ENCODE measurements around the gene CCDC34.

CCDC34 gene

GRCh38 chr11:27294654-27295053 lies 68.4 kb downstream of the CCDC34 start:
- Histone ChIP-seq H3K9me3 (replicated peaks; ENCODE audit: low read length) (no peaks in the 10 kb centered on the region), H3K36me3 (ENCODE audit: insufficient read depth, low read length) (no peaks in the 10 kb centered on the region), H3K4me1 (ENCODE audit: control insufficient read depth, insufficient read depth, low read length) (peaks cover 10% of the 10 kb centered on the region), H3K9ac (ENCODE audit: low read depth, low read length) (no peak overlapping the region), H3K4me2 (ENCODE audit: low read length) (no peak overlapping the region), H3K27me3 (ENCODE audit: control insufficient read depth, insufficient read depth, low read length) (no peaks in the 10 kb centered on the region), H3K4me3 (ENCODE audit: low read length) (no peak overlapping the region)

- Histone ChIP-seq H3K9me3 (replicated peaks; ENCODE audit: low read length) (no peaks in the 10 kb centered on the region), H3K9ac (ENCODE audit: low read depth, low read length) (no peak overlapping the region), H3K36me3 (ENCODE audit: insufficient read depth, low read length) (no peaks in the 10 kb centered on the region), H3K27me3 (ENCODE audit: control insufficient read depth, insufficient read depth, low read length) (no peaks in the 10 kb centered on the region), H3K4me1 (ENCODE audit: control insufficient read depth, insufficient read depth, low read length) (peaks cover 10% of the 10 kb centered on the region), H3K4me2 (ENCODE audit: low read length) (no peak overlapping the region), H3K4me3 (ENCODE audit: low read length) (no peak overlapping the region)
These were observed 69.2 kb downstream of the CCDC34 start for GRCh38 chr11:27293515-27294417.

- H3K36me3 ChIP-seq (ENCODE audit: insufficient read depth, low read length), result no peaks in the 10 kb centered on the region
- no peak overlapping the region for H3K9ac ChIP-seq (ENCODE audit: low read depth, low read length)
- H3K9me3 ChIP-seq (replicated peaks; ENCODE audit: low read length), result no peaks in the 10 kb centered on the region
- no peak overlapping the region for H3K4me2 ChIP-seq (ENCODE audit: low read length)
- no peaks in the 10 kb centered on the region for H3K27me3 ChIP-seq (ENCODE audit: control insufficient read depth, insufficient read depth, low read length)
- H3K4me1 ChIP-seq (ENCODE audit: control insufficient read depth, insufficient read depth, low read length), result peaks cover 10% of the 10 kb centered on the region
- no peak overlapping the region for H3K4me3 ChIP-seq (ENCODE audit: low read length)
These were observed 70.4 kb downstream of the CCDC34 start for GRCh38 chr11:27292637-27293010.

- Histone ChIP-seq H3K4me3 (ENCODE audit: low read length) (no peak overlapping the region), H3K9me3 (replicated peaks; ENCODE audit: low read length) (no peaks in the 10 kb centered on the region), H3K9ac (ENCODE audit: low read depth, low read length) (no peak overlapping the region), H3K27me3 (ENCODE audit: control insufficient read depth, insufficient read depth, low read length) (no peaks in the 10 kb centered on the region), H3K4me2 (ENCODE audit: low read length) (no peak overlapping the region), H3K4me1 (ENCODE audit: control insufficient read depth, insufficient read depth, low read length) (peaks cover 10% of the 10 kb centered on the region), H3K36me3 (ENCODE audit: insufficient read depth, low read length) (no peaks in the 10 kb centered on the region)
These were observed 70.9 kb downstream of the CCDC34 start for GRCh38 chr11:27291954-27292636.

GRCh38 chr11:27291302-27291889 lies 71.6 kb downstream of the CCDC34 start:
- Histone ChIP-seq H3K4me3 (ENCODE audit: low read length) (no peak overlapping the region), H3K4me1 (ENCODE audit: control insufficient read depth, insufficient read depth, low read length) (peaks cover 10% of the 10 kb centered on the region), H3K27me3 (ENCODE audit: control insufficient read depth, insufficient read depth, low read length) (no peaks in the 10 kb centered on the region), H3K9me3 (replicated peaks; ENCODE audit: low read length) (no peaks in the 10 kb centered on the region), H3K4me2 (ENCODE audit: low read length) (no peak overlapping the region), H3K9ac (ENCODE audit: low read depth, low read length) (no peak overlapping the region), H3K36me3 (ENCODE audit: insufficient read depth, low read length) (no peaks in the 10 kb centered on the region)

- H3K4me1 ChIP-seq (ENCODE audit: control insufficient read depth, insufficient read depth, low read length), result peaks cover 10% of the 10 kb centered on the region
- no peaks in the 10 kb centered on the region for H3K9me3 ChIP-seq (replicated peaks; ENCODE audit: low read length)
- H3K36me3 ChIP-seq (ENCODE audit: insufficient read depth, low read length), result no peaks in the 10 kb centered on the region
- H3K4me3 ChIP-seq (ENCODE audit: low read length), result no peak overlapping the region
- no peaks in the 10 kb centered on the region for H3K27me3 ChIP-seq (ENCODE audit: control insufficient read depth, insufficient read depth, low read length)
- no peak overlapping the region for H3K9ac ChIP-seq (ENCODE audit: low read depth, low read length)
- no peak overlapping the region for H3K4me2 ChIP-seq (ENCODE audit: low read length)
These were observed 72.6 kb downstream of the CCDC34 start for GRCh38 chr11:27290261-27291050.

Data from skeletal muscle satellite cell (primary cell).